DOHH2 (cell line): ENCODE measurements around the gene TNFRSF6B.

ENCODE experiments used
- H3F3A ChIP-seq: fragments of 200-600 bp; sonication (generic), shearing (Covaris generic); 2 replicates; pipeline ENCODE4 v1.6.0; 2016; ENCODE audit warnings: antibody characterized with exemption, mild to moderate bottlenecking; ENCODE audit not compliant: control insufficient read depth, insufficient read depth
- H3K27ac ChIP-seq: fragments of 200-600 bp; sonication (generic); 2 replicates; pipeline ENCODE4 v1.5.1; 2014; ENCODE audit warnings: low read depth, mild to moderate bottlenecking, low read length, moderate library complexity
- H3K27me3 ChIP-seq: fragments of 200-600 bp; sonication (generic); 2 replicates; pipeline ENCODE4 v1.6.1; 2014; ENCODE audit warnings: mild to moderate bottlenecking, low read length, mixed read lengths; ENCODE audit not compliant: control insufficient read depth
- H3K36me3 ChIP-seq: fragments of 200-600 bp; sonication (generic); 2 replicates; pipeline ENCODE4 v1.6.1; 2014; ENCODE audit warnings: mild to moderate bottlenecking, low read length, moderate library complexity, mixed read lengths; ENCODE audit not compliant: control insufficient read depth
- H3K4me1 ChIP-seq: fragments of 200-600 bp; sonication (generic); 2 replicates; pipeline ENCODE4 v1.6.1; 2014; ENCODE audit warnings: mild to moderate bottlenecking, low read length, mixed read lengths; ENCODE audit not compliant: control insufficient read depth
- H3K4me2 ChIP-seq: fragments of 200-600 bp; sonication (generic); 2 replicates; pipeline ENCODE4 v1.6.0; 2014; ENCODE audit warnings: mild to moderate bottlenecking, low read length, moderate library complexity
- H3K4me3 ChIP-seq: fragments of 200-600 bp; sonication (generic); 2 replicates; pipeline ENCODE4 v1.5.1; 2014; ENCODE audit warnings: mild to moderate bottlenecking, low read length, mixed read lengths
- H3K79me2 ChIP-seq: fragments of 200-600 bp; sonication (generic); 2 replicates; pipeline ENCODE4 v1.6.1; 2014; ENCODE audit warnings: mild to moderate bottlenecking, low read length, mixed read lengths; ENCODE audit not compliant: control insufficient read depth
- H3K9me2 ChIP-seq: fragments of 200-600 bp; sonication (generic); replicated peaks from 2 replicates; pipeline ENCODE4 v1.6.1; 2014; ENCODE audit warnings: mild to moderate bottlenecking, low read length, mixed read lengths; ENCODE audit not compliant: control insufficient read depth
- H3K9me3 ChIP-seq: fragments of 200-600 bp; sonication (generic); 2 replicates; pipeline ENCODE4 v1.6.1; 2014; ENCODE audit warnings: antibody characterized with exemption, low read length, mixed read lengths; ENCODE audit not compliant: control insufficient read depth, insufficient read depth
- H4K20me1 ChIP-seq: fragments of 200-600 bp; sonication (generic); 2 replicates; pipeline ENCODE4 v1.6.0; 2014; ENCODE audit warnings: low read depth, mild to moderate bottlenecking, antibody characterized with exemption, low read length, moderate library complexity; ENCODE audit not compliant: control insufficient read depth, insufficient read depth
- CTCF ChIP-seq: fragments of 200-600 bp; sonication (generic); IDR thresholded peaks from one replicate; pipeline ENCODE4 v1.5.1; 2014; ENCODE audit warnings: antibody characterized with exemption, mild to moderate bottlenecking, low read depth, low read length; ENCODE audit not compliant: poor library complexity, severe bottlenecking
- EZH2phosphoT487 ChIP-seq: fragments of 200-600 bp; sonication (generic); IDR thresholded peaks from 2 replicates; pipeline ENCODE4 v1.6.1; 2017; ENCODE audit warnings: borderline replicate concordance, mild to moderate bottlenecking, antibody characterized with exemption, low read length, moderate library complexity, mixed read lengths

TNFRSF6B gene

GRCh38 chr20:63742381-63743024, 46.1 kb downstream of the TNFRSF6B start:
- Histone ChIP-seq H3K79me2 (no peaks in the 10 kb centered on the region), H3K4me3 (no peak overlapping the region), H3K9me3 (no peaks in the 10 kb centered on the region), H3F3A (0 out of 2 replicates have a peak, but pooled peaks cover 4% of the 10 kb centered on the region), H4K20me1 (no peaks in the 10 kb centered on the region), H3K9me2 (no peaks in the 10 kb centered on the region), H3K27me3 (no peaks in the 10 kb centered on the region), H3K36me3 (no peaks in the 10 kb centered on the region), H3K4me1 (peaks cover 27% of the 10 kb centered on the region), H3K27ac (no peak overlapping the region), H3K4me2 (no peak overlapping the region)
- TF ChIP-seq EZH2phosphoT487 (no peak), CTCF (no peak)

GRCh38 chr20:63743210-63743970, 46.9 kb downstream of the TNFRSF6B start:
- TF ChIP-seq CTCF (no peak), EZH2phosphoT487 (no peak)
- Histone ChIP-seq H3K79me2 (no peaks in the 10 kb centered on the region), H3K4me2 (no peak overlapping the region), H3K9me3 (no peaks in the 10 kb centered on the region), H3K27me3 (no peaks in the 10 kb centered on the region), H3K36me3 (no peaks in the 10 kb centered on the region), H3K4me1 (peaks cover 24% of the 10 kb centered on the region), H3K9me2 (no peaks in the 10 kb centered on the region), H3K4me3 (no peak overlapping the region), H4K20me1 (no peaks in the 10 kb centered on the region), H3K27ac (no peak overlapping the region), H3F3A (0 out of 2 replicates have a peak, but pooled peaks cover 4% of the 10 kb centered on the region)

- Histone ChIP-seq H3K4me2 (no peak overlapping the region), H3K79me2 (no peaks in the 10 kb centered on the region), H3K9me3 (no peaks in the 10 kb centered on the region), H3K27ac (no peak overlapping the region), H3K4me1 (peaks cover 16% of the 10 kb centered on the region), H3K27me3 (no peaks in the 10 kb centered on the region), H3K9me2 (no peaks in the 10 kb centered on the region), H3F3A (0 out of 2 replicates have a peak, but pooled peaks cover 4% of the 10 kb centered on the region), H3K36me3 (no peaks in the 10 kb centered on the region), H4K20me1 (no peaks in the 10 kb centered on the region), H3K4me3 (no peak overlapping the region)
- TF ChIP-seq EZH2phosphoT487 (no peak), CTCF (no peak)
Measured at GRCh38 chr20:63744158-63744557, 47.7 kb downstream of the TNFRSF6B start.
